HG03565 (cell line): ENCODE results near the gene GRIK3.

Experiments
- ATAC-seq: cut with Tn5 transposase; IDR thresholded peaks from one replicate; pipeline ENCODE4 v1.9.1; 2021; ENCODE audit warnings: mild to moderate bottlenecking, moderate library complexity; ENCODE audit not compliant: unreplicated experiment

GRIK3 gene

GRCh38 chr1:36835696-36836095, 198.6 kb downstream of the GRIK3 start:
- ATAC-seq, result no peak

- no peak for ATAC-seq
These were observed 199.2 kb downstream of the GRIK3 start for GRCh38 chr1:36835017-36835695.

- ATAC-seq, result no peak
These were observed 199.7 kb downstream of the GRIK3 start for GRCh38 chr1:36834586-36834985.

- no peak for ATAC-seq
These were observed 203.0 kb downstream of the GRIK3 start for GRCh38 chr1:36831186-36831810.

GRCh38 chr1:36829961-36830360, 204.4 kb downstream of the GRIK3 start:
- no peak for ATAC-seq

- ATAC-seq, result no peak
These were observed 205.2 kb downstream of the GRIK3 start for GRCh38 chr1:36829066-36829465.

GRCh38 chr1:36825226-36825625, 209.1 kb downstream of the GRIK3 start:
- no peak for ATAC-seq

- ATAC-seq, result no peak
These were observed 209.9 kb downstream of the GRIK3 start for GRCh38 chr1:36824390-36824861.

GRCh38 chr1:36822648-36823047, 211.7 kb downstream of the GRIK3 start:
- ATAC-seq, result no peak

GRCh38 chr1:36821386-36821785, 212.9 kb downstream of the GRIK3 start:
- ATAC-seq, result no peak

- ATAC-seq, result no peak
These were observed 215.5 kb downstream of the GRIK3 start for GRCh38 chr1:36818771-36819170.

- no peak for ATAC-seq
These were observed 218.0 kb downstream of the GRIK3 start for GRCh38 chr1:36816348-36816747.

GRCh38 chr1:36814774-36815173, 219.5 kb downstream of the GRIK3 start:
- no peak for ATAC-seq

GRCh38 chr1:36814083-36814482, 220.2 kb downstream of the GRIK3 start:
- no peak for ATAC-seq

GRCh38 chr1:36807262-36807661, 227.1 kb downstream of the GRIK3 start:
- ATAC-seq, result no peak

GRCh38 chr1:36805979-36806640, 228.2 kb downstream of the GRIK3 start:
- no peak for ATAC-seq

- no peak for ATAC-seq
These were observed 229.5 kb downstream of the GRIK3 start for GRCh38 chr1:36804669-36805314.

GRCh38 chr1:36803868-36804570, 230.3 kb downstream of the GRIK3 start:
- no peak for ATAC-seq

GRCh38 chr1:36802018-36802417, 232.3 kb downstream of the GRIK3 start:
- ATAC-seq, result no peak

GRCh38 chr1:36797761-36798160, 236.6 kb downstream of the GRIK3 start:
- ATAC-seq, result no peak

- ATAC-seq, result no peak
These were observed 237.6 kb downstream of the GRIK3 start for GRCh38 chr1:36796733-36797132.
